Measurements from ENCODE around the gene KLHDC4. TPM values are rescaled to one million over a fixed set of nuclear protein-coding genes. Genes with fewer than 3 reads are reported as not detected.
"Not testable (repeated sequence)": the region's sequence is repeated elsewhere in the genome, so short reads cannot be mapped to it uniquely, and the experiment has no call there.

Gene KLHDC4
- total and polyA plus RNA-seq, 2 donors from 2014 or later = 25.0 to 42.2 TPM

- H3K4me3 ChIP-seq (ENCODE audit: low read length in 3 of 3); FAIRE-seq; H3K9ac ChIP-seq (ENCODE audit: low read length in 3 of 3); H3K9me3 ChIP-seq (ENCODE audit: control insufficient read depth in 2 of 3, insufficient read depth in 1 of 3, low read length in 3 of 3); H3K4me1 ChIP-seq (ENCODE audit: control insufficient read depth in 2 of 3, insufficient read depth in 2 of 3, low read depth in 1 of 3, low read length in 3 of 3); H3K36me3 ChIP-seq (ENCODE audit: control insufficient read depth in 2 of 3, insufficient read depth in 3 of 3, low read length in 3 of 3); DNase-seq; H3K27ac ChIP-seq (ENCODE audit: low read depth in 2 of 2, low read length in 2 of 2); H3K27me3 ChIP-seq (ENCODE audit: control insufficient read depth, insufficient read depth, low read length); intact Hi-C loops (cut with DNase I): not testable (repeated sequence)
Measured at GRCh38 chr16:87787451-87788091, 21.8 kb upstream of the KLHDC4 start.

- no peak for FAIRE-seq
- intact Hi-C loops (cut with DNase I) = no loop called here
- H3K27ac ChIP-seq (ENCODE audit: low read depth in 2 of 2, low read length in 2 of 2) = no peak overlapping the region
Measured at GRCh38 chr16:87784812-87785211, 19.0 kb upstream of the KLHDC4 start.

GRCh38 chr16:87782033-87782432 is 16.2 kb upstream of the KLHDC4 start:
- intact Hi-C loops (cut with DNase I) = no loop called here
- peaks cover 0 to 3% (median 0%) of the 10 kb centered on the region in 3 donors for H3K4me1 ChIP-seq (ENCODE audit: control insufficient read depth in 2 of 3, insufficient read depth in 2 of 3, low read depth in 1 of 3, low read length in 3 of 3)
- no peaks in the 10 kb centered on the region for H3K9me3 ChIP-seq (ENCODE audit: control insufficient read depth in 2 of 3, insufficient read depth in 1 of 3, low read length in 3 of 3)
- no peak overlapping the region for H3K9ac ChIP-seq (ENCODE audit: low read length in 3 of 3)
- H3K27ac ChIP-seq (ENCODE audit: low read depth in 2 of 2, low read length in 2 of 2) = no peak overlapping the region
- no peaks in the 10 kb centered on the region for H3K27me3 ChIP-seq (ENCODE audit: control insufficient read depth, insufficient read depth, low read length)
- no peak overlapping the region for H3K4me3 ChIP-seq (ENCODE audit: low read length in 3 of 3)
- no peak for DNase-seq
- no peak for FAIRE-seq
- TF ChIP-seq CTCF (IDR thresholded peaks at IDR 0.05; ENCODE audit: borderline replicate concordance, extremely low read depth, insufficient read depth) = no peak
- H3K36me3 ChIP-seq (ENCODE audit: control insufficient read depth in 2 of 3, insufficient read depth in 3 of 3, low read length in 3 of 3) = no peaks in the 10 kb centered on the region

More at GRCh38 chr16:87784812-87785211, 19.0 kb upstream of the KLHDC4 start:
- no peak for TF ChIP-seq CTCF (IDR thresholded peaks at IDR 0.05; ENCODE audit: borderline replicate concordance, extremely low read depth, insufficient read depth)
- H3K27me3 ChIP-seq (ENCODE audit: control insufficient read depth, insufficient read depth, low read length) = no peaks in the 10 kb centered on the region
- no peak for DNase-seq
- no peak overlapping the region for H3K4me3 ChIP-seq (ENCODE audit: low read length in 3 of 3)
- H3K9ac ChIP-seq (ENCODE audit: low read length in 3 of 3) = no peak overlapping the region
- H3K4me1 ChIP-seq (ENCODE audit: control insufficient read depth in 2 of 3, insufficient read depth in 2 of 3, low read depth in 1 of 3, low read length in 3 of 3) = peaks cover 0 to 4% (median 3%) of the 10 kb centered on the region in 3 donors
- no peaks in the 10 kb centered on the region for H3K9me3 ChIP-seq (ENCODE audit: control insufficient read depth in 2 of 3, insufficient read depth in 1 of 3, low read length in 3 of 3)
- H3K36me3 ChIP-seq (ENCODE audit: control insufficient read depth in 2 of 3, insufficient read depth in 3 of 3, low read length in 3 of 3) = no peaks in the 10 kb centered on the region

- FAIRE-seq = no peak
Measured at GRCh38 chr16:87780385-87780989, 14.7 kb upstream of the KLHDC4 start.

More at GRCh38 chr16:87780385-87780989, 14.7 kb upstream of the KLHDC4 start:
- Histone ChIP-seq H3K27me3 (ENCODE audit: control insufficient read depth, insufficient read depth, low read length) (no peaks in the 10 kb centered on the region), H3K36me3 (ENCODE audit: control insufficient read depth in 2 of 3, insufficient read depth in 3 of 3, low read length in 3 of 3) (no peaks in the 10 kb centered on the region), H3K27ac (ENCODE audit: low read depth in 2 of 2, low read length in 2 of 2) (no peak overlapping the region), H3K9ac (ENCODE audit: low read length in 3 of 3) (no peak overlapping the region), H3K4me1 (ENCODE audit: control insufficient read depth in 2 of 3, insufficient read depth in 2 of 3, low read depth in 1 of 3, low read length in 3 of 3) (peaks cover 0 to 3% (median 0%) of the 10 kb centered on the region in 3 donors), H3K4me3 (ENCODE audit: low read length in 3 of 3) (no peak overlapping the region), H3K9me3 (ENCODE audit: control insufficient read depth in 2 of 3, insufficient read depth in 1 of 3, low read length in 3 of 3) (no peaks in the 10 kb centered on the region)
- no peak for TF ChIP-seq CTCF (IDR thresholded peaks at IDR 0.05; ENCODE audit: borderline replicate concordance, extremely low read depth, insufficient read depth)
- no peak for DNase-seq
- intact Hi-C loops (cut with DNase I) = no loop called here
